ENCODE data around the gene TTC7B. TPM values are rescaled to one million over a fixed set of nuclear protein-coding genes. Genes with fewer than 3 reads are reported as not detected.

The TTC7B gene
- total RNA-seq, 4 donors from 2014 or later, result 19.1 to 87.6 (median 22.1) TPM

DNA sequence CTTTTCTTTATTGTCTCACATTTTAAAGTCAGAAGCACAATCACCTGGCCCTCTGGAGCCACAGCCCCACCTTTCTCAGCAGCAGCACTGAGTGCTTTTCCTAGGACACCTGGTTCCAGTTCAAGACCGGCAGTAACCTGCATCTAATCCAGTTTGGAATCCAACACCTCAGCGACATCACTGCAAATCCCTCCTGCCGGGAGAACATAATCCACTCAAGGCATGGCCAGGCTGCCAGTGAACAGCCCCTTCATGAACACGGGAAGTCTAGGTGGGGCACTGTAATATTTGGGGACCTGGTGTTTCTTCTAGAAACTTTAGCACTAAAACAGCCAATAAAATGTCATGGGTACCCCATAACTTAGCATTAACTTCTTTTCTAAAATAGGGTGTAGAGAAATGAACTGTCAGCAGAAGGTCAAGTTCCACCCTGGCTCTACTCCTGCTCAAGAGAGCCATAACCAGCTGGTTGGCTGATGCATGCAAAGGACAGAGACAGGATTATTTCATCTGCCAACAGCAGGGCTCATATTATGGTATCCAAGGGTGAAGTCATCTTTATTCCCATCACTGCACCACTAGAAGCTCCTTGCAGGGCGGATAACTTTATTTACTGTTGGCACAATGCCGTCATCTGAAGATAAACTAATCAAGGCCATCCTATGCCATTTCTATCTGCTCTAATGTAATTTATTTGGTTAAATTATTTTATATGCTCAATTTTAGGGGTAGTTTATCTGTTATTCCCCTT is 76.7 kb downstream of the TTC7B start:
- no peaks in the 10 kb centered on the region for H3K27me3 ChIP-seq
- no peak overlapping the region for H3K4me3 ChIP-seq (replicated peaks in 1 of 3)
- H3K36me3 ChIP-seq, result no peaks in the 10 kb centered on the region
- WGBS, 2 donors, result 84 to 91% methylated on average over 6 of the region's 6 CpGs
- intact Hi-C loops (cut with DNase I), result no loop called here
- peaks cover 7 to 9% of the 10 kb centered on the region in 2 donors for H3K4me1 ChIP-seq
- H3K27ac ChIP-seq, result no peak overlapping the region
- no peak for DNase-seq
- TF ChIP-seq POLR2A (IDR thresholded peaks at IDR 0.05), result no peak
- TF ChIP-seq, protein P1, sequence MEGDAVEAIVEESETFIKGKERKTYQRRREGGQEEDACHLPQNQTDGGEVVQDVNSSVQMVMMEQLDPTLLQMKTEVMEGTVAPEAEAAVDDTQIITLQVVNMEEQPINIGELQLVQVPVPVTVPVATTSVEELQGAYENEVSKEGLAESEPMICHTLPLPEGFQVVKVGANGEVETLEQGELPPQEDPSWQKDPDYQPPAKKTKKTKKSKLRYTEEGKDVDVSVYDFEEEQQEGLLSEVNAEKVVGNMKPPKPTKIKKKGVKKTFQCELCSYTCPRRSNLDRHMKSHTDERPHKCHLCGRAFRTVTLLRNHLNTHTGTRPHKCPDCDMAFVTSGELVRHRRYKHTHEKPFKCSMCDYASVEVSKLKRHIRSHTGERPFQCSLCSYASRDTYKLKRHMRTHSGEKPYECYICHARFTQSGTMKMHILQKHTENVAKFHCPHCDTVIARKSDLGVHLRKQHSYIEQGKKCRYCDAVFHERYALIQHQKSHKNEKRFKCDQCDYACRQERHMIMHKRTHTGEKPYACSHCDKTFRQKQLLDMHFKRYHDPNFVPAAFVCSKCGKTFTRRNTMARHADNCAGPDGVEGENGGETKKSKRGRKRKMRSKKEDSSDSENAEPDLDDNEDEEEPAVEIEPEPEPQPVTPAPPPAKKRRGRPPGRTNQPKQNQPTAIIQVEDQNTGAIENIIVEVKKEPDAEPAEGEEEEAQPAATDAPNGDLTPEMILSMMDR (IDR thresholded peaks at IDR 0.05), result no peak
- H3K9me3 ChIP-seq, result no peaks in the 10 kb centered on the region

DNA sequence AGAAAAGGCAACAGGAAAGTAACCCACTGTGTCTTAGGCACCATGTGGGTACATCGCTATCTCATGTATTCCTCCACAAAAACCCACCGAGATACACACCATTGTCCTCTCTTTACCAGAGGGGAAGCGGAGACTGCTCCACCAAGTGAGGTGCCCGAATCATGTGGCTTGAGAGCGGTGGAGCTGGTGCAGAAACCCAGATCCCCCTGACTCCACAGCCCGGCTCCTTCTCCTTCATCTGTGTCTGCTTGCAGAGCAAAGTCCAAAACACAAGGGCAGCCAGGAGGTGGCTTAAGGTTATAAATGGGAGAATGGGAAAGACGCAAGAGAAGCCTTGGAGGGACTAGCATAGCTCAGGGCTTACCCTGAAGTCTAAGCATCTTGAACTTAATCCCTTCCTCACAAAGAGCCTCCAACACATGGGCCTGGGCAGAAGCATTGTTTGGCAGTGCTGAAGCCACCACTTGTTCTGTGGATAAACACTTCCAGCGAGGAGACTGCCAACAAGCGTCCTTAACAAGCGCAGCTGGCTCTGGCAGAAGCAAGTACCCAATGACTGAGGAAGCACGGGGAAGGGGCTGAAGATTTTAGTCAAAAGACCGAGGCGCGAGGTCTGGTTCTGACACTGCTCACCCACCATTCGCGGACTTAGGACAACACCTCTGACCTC is 83.0 kb downstream of the TTC7B start:
- Histone ChIP-seq H3K27me3 (no peaks in the 10 kb centered on the region), H3K36me3 (no peaks in the 10 kb centered on the region), H3K27ac (no peak overlapping the region), H3K4me3 (replicated peaks in 1 of 3) (no peak overlapping the region), H3K4me1 (no peaks in the 10 kb centered on the region), H3K9me3 (no peaks in the 10 kb centered on the region)
- TF ChIP-seq, protein P1 (IDR thresholded peaks at IDR 0.05), result no peak
- TF ChIP-seq POLR2A (IDR thresholded peaks at IDR 0.05), result no peak
- DNase-seq, result no peak
- 94 to 95% methylated on average over 16 of the region's 16 CpGs for WGBS, 2 donors
- intact Hi-C loops (cut with DNase I), result no loop called here

DNA sequence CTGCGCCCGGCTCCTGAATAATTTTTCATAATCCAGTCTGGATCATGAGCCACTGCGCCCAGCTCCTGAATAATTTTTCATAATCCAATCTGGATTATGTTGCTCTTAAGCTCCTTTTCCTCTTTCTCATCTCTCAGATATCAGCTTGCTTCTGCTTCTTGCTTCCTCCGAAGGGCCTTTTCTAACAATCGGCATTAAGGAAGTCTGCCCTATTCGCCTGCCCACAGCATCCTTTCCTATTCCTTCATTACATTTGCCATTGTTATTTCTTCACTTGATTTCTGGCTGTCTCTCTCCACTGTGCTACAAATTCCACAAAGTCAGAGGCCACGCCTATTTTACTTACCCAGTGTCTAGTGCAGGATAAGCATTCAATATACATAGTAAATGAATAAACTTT is 83.5 kb downstream of the TTC7B start:
- H3K36me3 ChIP-seq, result no peaks in the 10 kb centered on the region
- intact Hi-C loops (cut with DNase I), result no loop called here
- no peak overlapping the region for H3K4me3 ChIP-seq (replicated peaks in 1 of 3)
- H3K4me1 ChIP-seq, result no peaks in the 10 kb centered on the region
- WGBS, 2 donors, result 86 to 88% methylated on average over 7 of the region's 7 CpGs
- TF ChIP-seq POLR2A (IDR thresholded peaks at IDR 0.05), result no peak
- TF ChIP-seq, protein P1 (IDR thresholded peaks at IDR 0.05), result no peak
- no peak overlapping the region for H3K27ac ChIP-seq
- H3K9me3 ChIP-seq, result no peaks in the 10 kb centered on the region
- no peak for DNase-seq
- H3K27me3 ChIP-seq, result no peaks in the 10 kb centered on the region

DNA sequence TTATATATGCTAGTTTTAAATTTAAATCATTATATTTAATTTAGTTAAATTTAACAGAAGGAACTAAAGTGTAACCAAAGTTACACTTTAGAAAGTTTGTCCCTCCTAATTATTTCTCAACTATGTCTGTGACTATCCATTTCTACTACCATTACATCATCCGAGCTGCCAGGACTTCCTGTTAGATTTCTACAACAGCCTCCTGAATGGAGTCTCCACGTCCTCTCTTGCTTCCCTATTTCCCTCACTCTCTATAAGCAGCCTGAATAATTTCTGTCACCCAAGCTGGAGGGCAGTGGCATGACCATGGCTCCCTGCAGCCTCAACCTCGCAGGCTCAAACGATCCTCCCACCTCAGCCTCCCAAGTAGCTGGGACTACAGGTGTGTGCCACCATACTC is 84.1 kb downstream of the TTC7B start:
- intact Hi-C loops (cut with DNase I), result no loop called here
- H3K4me3 ChIP-seq (replicated peaks in 1 of 3), result no peak overlapping the region
- H3K27me3 ChIP-seq, result no peaks in the 10 kb centered on the region
- H3K36me3 ChIP-seq, result no peaks in the 10 kb centered on the region
- no peaks in the 10 kb centered on the region for H3K4me1 ChIP-seq
- 83 to 91% methylated on average over 4 of the region's 4 CpGs for WGBS, 2 donors
- H3K9me3 ChIP-seq, result no peaks in the 10 kb centered on the region
- TF ChIP-seq, protein P1 (IDR thresholded peaks at IDR 0.05), result no peak
- no peak for TF ChIP-seq POLR2A (IDR thresholded peaks at IDR 0.05)
- no peak for DNase-seq
- H3K27ac ChIP-seq, result no peak overlapping the region

DNA sequence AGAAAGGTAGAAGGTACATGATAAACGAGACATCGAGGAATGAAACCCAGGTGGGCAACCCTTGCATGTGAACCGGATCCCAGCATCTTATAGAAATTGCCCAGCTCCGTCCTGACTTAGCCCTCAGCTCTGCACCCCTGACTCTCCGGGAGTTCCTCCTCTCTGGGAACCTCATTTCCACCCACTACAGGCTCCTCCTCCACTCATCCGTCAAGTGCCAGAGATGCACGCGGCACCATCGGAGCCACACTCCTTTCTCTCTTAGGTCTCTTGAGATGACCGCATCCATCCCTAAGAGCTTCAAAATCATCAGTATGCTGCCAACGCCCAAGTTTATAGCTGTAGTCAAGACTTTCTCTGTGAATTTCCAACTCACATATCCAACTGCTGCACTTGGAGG is 84.7 kb downstream of the TTC7B start:
- Histone ChIP-seq H3K9me3 (no peaks in the 10 kb centered on the region), H3K27me3 (no peaks in the 10 kb centered on the region), H3K4me1 (peaks cover 2 to 4% of the 10 kb centered on the region in 2 donors), H3K4me3 (replicated peaks in 1 of 3) (no peak overlapping the region), H3K36me3 (no peaks in the 10 kb centered on the region), H3K27ac (no peak overlapping the region)
- 90 to 94% methylated on average over 11 of the region's 11 CpGs for WGBS, 2 donors
- intact Hi-C loops (cut with DNase I), result no loop called here
- TF ChIP-seq, protein P1 (IDR thresholded peaks at IDR 0.05), result no peak
- TF ChIP-seq POLR2A (IDR thresholded peaks at IDR 0.05), result no peak
- DNase-seq, result no peak
